Ishikawa (cell line): ENCODE measurements around the gene FOXA2.

Source experiments
- CEBPB ChIP-seq: IDR thresholded peaks from 2 replicates; pipeline ENCODE4 v1.6.1; 2012
- CREB1 ChIP-seq: IDR thresholded peaks from 2 replicates; pipeline ENCODE4 v1.6.1; 2012; ENCODE audit warnings: low read depth
- EGR1 ChIP-seq: IDR thresholded peaks from 2 replicates; pipeline ENCODE4 v1.6.1; 2012
- EP300 ChIP-seq: IDR thresholded peaks from 2 replicates; pipeline ENCODE4 v1.6.1; 2012; ENCODE audit warnings: borderline replicate concordance
- FOXM1 ChIP-seq: IDR thresholded peaks from 2 replicates; pipeline ENCODE4 v1.6.1; 2012; ENCODE audit warnings: low read depth, borderline replicate concordance
- NFIC ChIP-seq: IDR thresholded peaks from 2 replicates; pipeline ENCODE4 v1.6.1; 2012
- RAD21 ChIP-seq: IDR thresholded peaks from 2 replicates; pipeline ENCODE4 v1.6.1; 2012; ENCODE audit warnings: low read depth
- TAF1 ChIP-seq: IDR thresholded peaks from 2 replicates; pipeline ENCODE4 v1.6.1; 2012; ENCODE audit warnings: low read depth, mild to moderate bottlenecking
- TCF12 ChIP-seq: IDR thresholded peaks from 2 replicates; pipeline ENCODE4 v1.6.1; 2012; ENCODE audit warnings: low read depth
- TEAD4 ChIP-seq: IDR thresholded peaks from 2 replicates; pipeline ENCODE4 v1.6.1; 2012
- YY1 ChIP-seq: IDR thresholded peaks from 2 replicates; pipeline ENCODE4 v1.6.1; 2012; ENCODE audit warnings: low read depth
- ZBTB7A ChIP-seq: IDR thresholded peaks from 2 replicates; pipeline ENCODE4 v1.6.1; 2012; ENCODE audit warnings: low read depth
- TF ChIP-seq, protein P1 (sequence below): IDR thresholded peaks from 2 replicates; pipeline ENCODE4 v1.6.1; 2012; ENCODE audit warnings: low read depth, mild to moderate bottlenecking
- TF ChIP-seq, protein P2 (sequence below): IDR thresholded peaks from 2 replicates; pipeline ENCODE4 v1.6.1; 2012
- TF ChIP-seq, protein P3 (sequence below): IDR thresholded peaks from 2 replicates; pipeline ENCODE4 v1.6.1; 2012

The FOXA2 gene

DNA sequence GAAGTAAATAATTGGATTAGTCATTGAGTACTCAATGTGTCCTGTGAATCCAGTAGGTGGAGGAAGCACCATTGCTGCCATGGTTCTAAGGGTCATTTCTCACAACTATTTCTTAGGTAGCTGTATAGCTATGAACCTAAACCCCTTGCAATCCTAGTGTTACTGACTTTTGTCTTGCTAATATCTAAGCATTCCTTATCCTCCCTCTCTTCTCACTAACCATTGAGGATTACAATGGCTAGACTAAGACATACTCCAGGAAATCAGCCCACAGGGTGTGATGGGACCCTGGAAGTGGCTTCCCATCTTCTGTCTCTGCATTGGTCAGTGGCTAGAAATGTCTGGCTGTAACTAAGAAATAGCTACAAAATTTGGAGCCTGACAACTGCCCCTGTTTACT is 27.3 kb upstream of the FOXA2 start:
- TF ChIP-seq, protein P1, sequence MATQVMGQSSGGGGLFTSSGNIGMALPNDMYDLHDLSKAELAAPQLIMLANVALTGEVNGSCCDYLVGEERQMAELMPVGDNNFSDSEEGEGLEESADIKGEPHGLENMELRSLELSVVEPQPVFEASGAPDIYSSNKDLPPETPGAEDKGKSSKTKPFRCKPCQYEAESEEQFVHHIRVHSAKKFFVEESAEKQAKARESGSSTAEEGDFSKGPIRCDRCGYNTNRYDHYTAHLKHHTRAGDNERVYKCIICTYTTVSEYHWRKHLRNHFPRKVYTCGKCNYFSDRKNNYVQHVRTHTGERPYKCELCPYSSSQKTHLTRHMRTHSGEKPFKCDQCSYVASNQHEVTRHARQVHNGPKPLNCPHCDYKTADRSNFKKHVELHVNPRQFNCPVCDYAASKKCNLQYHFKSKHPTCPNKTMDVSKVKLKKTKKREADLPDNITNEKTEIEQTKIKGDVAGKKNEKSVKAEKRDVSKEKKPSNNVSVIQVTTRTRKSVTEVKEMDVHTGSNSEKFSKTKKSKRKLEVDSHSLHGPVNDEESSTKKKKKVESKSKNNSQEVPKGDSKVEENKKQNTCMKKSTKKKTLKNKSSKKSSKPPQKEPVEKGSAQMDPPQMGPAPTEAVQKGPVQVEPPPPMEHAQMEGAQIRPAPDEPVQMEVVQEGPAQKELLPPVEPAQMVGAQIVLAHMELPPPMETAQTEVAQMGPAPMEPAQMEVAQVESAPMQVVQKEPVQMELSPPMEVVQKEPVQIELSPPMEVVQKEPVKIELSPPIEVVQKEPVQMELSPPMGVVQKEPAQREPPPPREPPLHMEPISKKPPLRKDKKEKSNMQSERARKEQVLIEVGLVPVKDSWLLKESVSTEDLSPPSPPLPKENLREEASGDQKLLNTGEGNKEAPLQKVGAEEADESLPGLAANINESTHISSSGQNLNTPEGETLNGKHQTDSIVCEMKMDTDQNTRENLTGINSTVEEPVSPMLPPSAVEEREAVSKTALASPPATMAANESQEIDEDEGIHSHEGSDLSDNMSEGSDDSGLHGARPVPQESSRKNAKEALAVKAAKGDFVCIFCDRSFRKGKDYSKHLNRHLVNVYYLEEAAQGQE, result no peak
- TF ChIP-seq FOXM1 (no peak), CREB1 (no peak), TAF1 (no peak)

DNA sequence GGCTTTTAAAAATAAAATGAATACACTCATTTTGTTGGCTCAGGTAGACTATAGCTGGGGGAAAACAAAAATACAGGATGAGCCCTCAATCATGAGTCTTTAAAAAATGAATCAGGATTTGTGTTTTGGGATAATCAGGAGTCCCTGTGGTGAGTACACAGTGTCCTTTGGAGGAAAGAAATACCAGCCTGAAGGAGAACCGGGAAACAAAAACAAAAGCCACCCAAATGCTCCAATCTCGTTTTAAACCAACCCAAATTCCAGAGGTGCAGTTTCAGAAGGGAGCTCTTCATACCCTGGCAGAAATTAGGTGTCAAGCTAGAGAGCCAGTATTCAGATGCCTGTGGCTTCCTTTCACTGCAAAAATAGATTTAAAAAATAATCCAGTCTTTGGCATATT is 23.3 kb upstream of the FOXA2 start:
- TF ChIP-seq EP300 (no peak), CREB1 (no peak), FOXM1 (no peak), NFIC (no peak), YY1 (no peak), ZBTB7A (no peak), TEAD4 (no peak), TCF12 (no peak), RAD21 (no peak), TAF1 (no peak), EGR1 (no peak), CEBPB (no peak)
- TF ChIP-seq, protein P2, sequence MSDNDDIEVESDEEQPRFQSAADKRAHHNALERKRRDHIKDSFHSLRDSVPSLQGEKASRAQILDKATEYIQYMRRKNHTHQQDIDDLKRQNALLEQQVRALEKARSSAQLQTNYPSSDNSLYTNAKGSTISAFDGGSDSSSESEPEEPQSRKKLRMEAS, result no peak
- TF ChIP-seq, protein P1, result no peak
- TF ChIP-seq, protein P3, sequence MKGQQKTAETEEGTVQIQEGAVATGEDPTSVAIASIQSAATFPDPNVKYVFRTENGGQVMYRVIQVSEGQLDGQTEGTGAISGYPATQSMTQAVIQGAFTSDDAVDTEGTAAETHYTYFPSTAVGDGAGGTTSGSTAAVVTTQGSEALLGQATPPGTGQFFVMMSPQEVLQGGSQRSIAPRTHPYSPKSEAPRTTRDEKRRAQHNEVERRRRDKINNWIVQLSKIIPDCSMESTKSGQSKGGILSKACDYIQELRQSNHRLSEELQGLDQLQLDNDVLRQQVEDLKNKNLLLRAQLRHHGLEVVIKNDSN, result no peak

DNA sequence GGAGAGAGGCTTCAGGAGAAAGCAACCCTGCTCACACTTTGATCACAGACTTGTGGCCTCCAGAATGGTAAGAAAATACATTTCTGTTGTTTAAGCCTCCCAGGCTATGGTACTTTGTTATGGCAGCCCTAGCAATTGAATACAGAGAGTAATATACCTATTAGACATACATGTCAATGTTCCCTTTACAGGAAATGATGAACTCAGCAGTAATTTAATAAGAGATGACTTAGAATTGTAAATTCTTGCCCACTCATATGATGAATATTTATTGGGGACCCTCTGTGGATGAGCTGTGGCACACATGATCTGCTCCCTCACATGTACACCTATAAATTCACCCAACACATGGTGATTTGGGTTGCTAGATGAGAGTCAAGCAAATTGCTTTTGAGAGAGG is 20.4 kb upstream of the FOXA2 start:
- TF ChIP-seq, protein P3, result no peak
- no peak for TF ChIP-seq TCF12
- no peak for TF ChIP-seq TEAD4
- TF ChIP-seq ZBTB7A, result no peak
- no peak for TF ChIP-seq CEBPB
- no peak for TF ChIP-seq RAD21
- no peak for TF ChIP-seq NFIC
- no peak for TF ChIP-seq FOXM1
- TF ChIP-seq CREB1, result no peak
- TF ChIP-seq EP300, result no peak
- no peak for TF ChIP-seq YY1
- TF ChIP-seq, protein P2, result no peak
- no peak for TF ChIP-seq EGR1
- TF ChIP-seq, protein P1, result no peak
- no peak for TF ChIP-seq TAF1

DNA sequence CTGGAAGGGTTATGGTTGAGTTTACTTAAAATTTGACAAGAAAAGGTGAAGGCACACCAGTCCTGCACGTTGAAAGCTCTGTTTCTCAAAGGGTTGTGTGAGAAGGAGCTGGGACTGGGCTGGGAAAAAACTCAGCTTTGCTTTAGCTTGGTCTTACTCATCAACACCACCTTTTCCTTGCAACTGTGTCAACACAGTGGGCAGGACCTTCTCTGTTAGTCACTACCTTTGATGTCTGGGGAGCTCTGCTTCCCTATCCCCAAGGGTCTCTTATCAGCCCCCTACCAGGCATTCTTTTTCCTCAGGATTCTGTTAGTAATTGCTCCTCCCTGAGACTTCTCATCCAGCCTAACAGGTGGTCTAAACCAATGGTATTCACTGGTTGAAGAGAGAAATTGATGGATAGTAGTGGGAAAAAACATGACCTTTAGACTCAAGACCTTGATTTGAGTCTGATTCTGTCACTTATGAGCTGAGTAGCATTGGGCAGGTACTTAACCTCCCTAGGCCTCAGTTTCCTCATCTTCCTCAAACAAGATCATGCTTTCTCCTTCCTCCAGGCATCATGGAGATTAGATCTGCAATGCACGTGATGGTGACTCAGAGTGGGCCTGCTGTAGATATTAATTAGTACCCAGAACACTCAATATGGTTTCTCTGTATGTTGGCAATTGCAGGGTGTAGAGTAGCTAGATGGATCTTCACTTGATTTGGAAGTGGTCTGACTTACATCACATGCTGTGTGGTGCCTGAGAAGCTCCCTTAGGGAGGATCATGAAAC is 17.2 kb upstream of the FOXA2 start:
- no peak for TF ChIP-seq EGR1

DNA sequence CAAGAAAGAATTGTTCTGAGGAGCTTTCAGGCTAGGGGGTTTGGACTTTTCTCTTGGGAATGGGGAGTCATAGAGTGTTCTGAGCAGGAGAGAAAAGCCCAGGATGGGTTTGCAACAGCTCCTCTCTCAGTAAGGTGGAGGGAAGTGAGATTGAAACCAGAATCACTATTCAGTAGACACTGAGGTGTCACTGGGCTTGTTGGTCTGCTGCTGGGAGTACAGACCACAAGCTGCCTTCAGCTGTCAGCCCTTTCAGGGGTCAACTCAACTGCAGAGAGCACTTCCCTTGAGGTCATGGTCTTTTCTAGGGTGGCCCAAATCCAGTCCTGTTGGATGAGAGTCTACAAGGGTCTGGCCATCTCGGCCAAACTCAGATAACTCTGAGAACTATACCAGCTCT is 12.9 kb upstream of the FOXA2 start:
- TF ChIP-seq CEBPB (no peak), EP300 (no peak), TEAD4 (no peak), YY1 (no peak), TCF12 (no peak), CREB1 (no peak), ZBTB7A (no peak), RAD21 (no peak), NFIC (no peak), FOXM1 (no peak), TAF1 (no peak), EGR1 (no peak)
- TF ChIP-seq, protein P3, result no peak
- TF ChIP-seq, protein P2, result no peak
- TF ChIP-seq, protein P1, result no peak
